Panc1 (cell line): ENCODE results near the gene MYH2.

Source experiments
- POLR2AphosphoS5 ChIP-seq: IDR thresholded peaks from 2 replicates; pipeline ENCODE4 v1.6.1; 2012; ENCODE audit warnings: mild to moderate bottlenecking, low read depth, low read length, moderate library complexity
- SIN3A ChIP-seq: IDR thresholded peaks from 2 replicates; pipeline ENCODE4 v1.6.1; 2012; ENCODE audit warnings: low read depth, mild to moderate bottlenecking, low read length, moderate library complexity, borderline replicate concordance; ENCODE audit not compliant: insufficient read depth
- TCF7L2 ChIP-seq: IDR thresholded peaks from 2 replicates; pipeline ENCODE4 v1.6.1; 2011; ENCODE audit warnings: mild to moderate bottlenecking, low read depth, low read length, inconsistent platforms
- TF ChIP-seq, protein P1 (sequence below): fragments of 450-650 bp; IDR thresholded peaks from 2 replicates; pipeline ENCODE4 v1.5.1; 2017; ENCODE audit warnings: mild to moderate bottlenecking
- TF ChIP-seq, protein P2 (sequence below), 2 experiments: IDR thresholded peaks; 2 replicates each; pipeline ENCODE4 v1.6.1; 2011 to 2012; ENCODE audit warnings: low read depth in 2 of 2, control low read depth in 1 of 2, low read length in 1 of 2, mild to moderate bottlenecking in 1 of 2, moderate library complexity in 1 of 2; ENCODE audit not compliant: insufficient read depth in 1 of 2

DNA sequence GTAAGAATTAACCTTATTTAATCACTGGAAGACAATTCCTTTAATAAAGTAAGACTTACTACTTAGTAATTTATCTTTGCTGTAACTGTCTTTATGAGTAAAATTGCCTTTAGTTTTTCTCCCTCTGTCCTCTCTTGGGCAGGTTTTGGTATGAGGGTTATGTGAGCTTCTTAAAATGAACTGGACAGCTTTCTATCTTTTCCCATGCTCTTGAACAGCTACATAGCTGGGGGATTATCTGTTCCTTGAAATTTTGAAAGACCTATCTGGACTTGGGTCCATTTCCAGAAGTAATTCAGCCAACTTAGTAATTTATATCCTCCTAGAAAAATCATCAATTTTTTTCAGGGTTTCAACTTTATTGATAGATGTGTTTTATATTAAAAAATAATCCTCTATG, 27.5 kb downstream of the MYH2 start:
- no peak for TF ChIP-seq SIN3A
- TF ChIP-seq, protein P1, sequence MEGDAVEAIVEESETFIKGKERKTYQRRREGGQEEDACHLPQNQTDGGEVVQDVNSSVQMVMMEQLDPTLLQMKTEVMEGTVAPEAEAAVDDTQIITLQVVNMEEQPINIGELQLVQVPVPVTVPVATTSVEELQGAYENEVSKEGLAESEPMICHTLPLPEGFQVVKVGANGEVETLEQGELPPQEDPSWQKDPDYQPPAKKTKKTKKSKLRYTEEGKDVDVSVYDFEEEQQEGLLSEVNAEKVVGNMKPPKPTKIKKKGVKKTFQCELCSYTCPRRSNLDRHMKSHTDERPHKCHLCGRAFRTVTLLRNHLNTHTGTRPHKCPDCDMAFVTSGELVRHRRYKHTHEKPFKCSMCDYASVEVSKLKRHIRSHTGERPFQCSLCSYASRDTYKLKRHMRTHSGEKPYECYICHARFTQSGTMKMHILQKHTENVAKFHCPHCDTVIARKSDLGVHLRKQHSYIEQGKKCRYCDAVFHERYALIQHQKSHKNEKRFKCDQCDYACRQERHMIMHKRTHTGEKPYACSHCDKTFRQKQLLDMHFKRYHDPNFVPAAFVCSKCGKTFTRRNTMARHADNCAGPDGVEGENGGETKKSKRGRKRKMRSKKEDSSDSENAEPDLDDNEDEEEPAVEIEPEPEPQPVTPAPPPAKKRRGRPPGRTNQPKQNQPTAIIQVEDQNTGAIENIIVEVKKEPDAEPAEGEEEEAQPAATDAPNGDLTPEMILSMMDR: no peak
- no peak for TF ChIP-seq POLR2AphosphoS5
- TF ChIP-seq TCF7L2: no peak
- TF ChIP-seq, protein P2, sequence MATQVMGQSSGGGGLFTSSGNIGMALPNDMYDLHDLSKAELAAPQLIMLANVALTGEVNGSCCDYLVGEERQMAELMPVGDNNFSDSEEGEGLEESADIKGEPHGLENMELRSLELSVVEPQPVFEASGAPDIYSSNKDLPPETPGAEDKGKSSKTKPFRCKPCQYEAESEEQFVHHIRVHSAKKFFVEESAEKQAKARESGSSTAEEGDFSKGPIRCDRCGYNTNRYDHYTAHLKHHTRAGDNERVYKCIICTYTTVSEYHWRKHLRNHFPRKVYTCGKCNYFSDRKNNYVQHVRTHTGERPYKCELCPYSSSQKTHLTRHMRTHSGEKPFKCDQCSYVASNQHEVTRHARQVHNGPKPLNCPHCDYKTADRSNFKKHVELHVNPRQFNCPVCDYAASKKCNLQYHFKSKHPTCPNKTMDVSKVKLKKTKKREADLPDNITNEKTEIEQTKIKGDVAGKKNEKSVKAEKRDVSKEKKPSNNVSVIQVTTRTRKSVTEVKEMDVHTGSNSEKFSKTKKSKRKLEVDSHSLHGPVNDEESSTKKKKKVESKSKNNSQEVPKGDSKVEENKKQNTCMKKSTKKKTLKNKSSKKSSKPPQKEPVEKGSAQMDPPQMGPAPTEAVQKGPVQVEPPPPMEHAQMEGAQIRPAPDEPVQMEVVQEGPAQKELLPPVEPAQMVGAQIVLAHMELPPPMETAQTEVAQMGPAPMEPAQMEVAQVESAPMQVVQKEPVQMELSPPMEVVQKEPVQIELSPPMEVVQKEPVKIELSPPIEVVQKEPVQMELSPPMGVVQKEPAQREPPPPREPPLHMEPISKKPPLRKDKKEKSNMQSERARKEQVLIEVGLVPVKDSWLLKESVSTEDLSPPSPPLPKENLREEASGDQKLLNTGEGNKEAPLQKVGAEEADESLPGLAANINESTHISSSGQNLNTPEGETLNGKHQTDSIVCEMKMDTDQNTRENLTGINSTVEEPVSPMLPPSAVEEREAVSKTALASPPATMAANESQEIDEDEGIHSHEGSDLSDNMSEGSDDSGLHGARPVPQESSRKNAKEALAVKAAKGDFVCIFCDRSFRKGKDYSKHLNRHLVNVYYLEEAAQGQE (IDR thresholded peaks at IDR 0.05; ENCODE audit: insufficient read depth in 1 of 2, low read depth in 2 of 2, low read length in 1 of 2): no peak
